ENCODE data around the gene ARL15.

ARL15 gene

GRCh38 chr5:54017580-54017979 lies 292.8 kb downstream of the ARL15 start:
- TF ChIP-seq REST (IDR thresholded peaks at IDR 0.05; ENCODE audit: low read depth) (no peak), RAD21 (IDR thresholded peaks at IDR 0.05; ENCODE audit: low read depth) (no peak), ZBTB7A (IDR thresholded peaks at IDR 0.05; ENCODE audit: low read depth) (no peak), YY1 (IDR thresholded peaks at IDR 0.05; ENCODE audit: low read depth) (no peak), TEAD4 (IDR thresholded peaks at IDR 0.05) (no peak), EP300 (IDR thresholded peaks at IDR 0.05; ENCODE audit: borderline replicate concordance) (no peak), USF1 (IDR thresholded peaks at IDR 0.05) (no peak), TCF12 (IDR thresholded peaks at IDR 0.05; ENCODE audit: low read depth) (no peak), EGR1 (IDR thresholded peaks at IDR 0.05) (no peak)

DNA sequence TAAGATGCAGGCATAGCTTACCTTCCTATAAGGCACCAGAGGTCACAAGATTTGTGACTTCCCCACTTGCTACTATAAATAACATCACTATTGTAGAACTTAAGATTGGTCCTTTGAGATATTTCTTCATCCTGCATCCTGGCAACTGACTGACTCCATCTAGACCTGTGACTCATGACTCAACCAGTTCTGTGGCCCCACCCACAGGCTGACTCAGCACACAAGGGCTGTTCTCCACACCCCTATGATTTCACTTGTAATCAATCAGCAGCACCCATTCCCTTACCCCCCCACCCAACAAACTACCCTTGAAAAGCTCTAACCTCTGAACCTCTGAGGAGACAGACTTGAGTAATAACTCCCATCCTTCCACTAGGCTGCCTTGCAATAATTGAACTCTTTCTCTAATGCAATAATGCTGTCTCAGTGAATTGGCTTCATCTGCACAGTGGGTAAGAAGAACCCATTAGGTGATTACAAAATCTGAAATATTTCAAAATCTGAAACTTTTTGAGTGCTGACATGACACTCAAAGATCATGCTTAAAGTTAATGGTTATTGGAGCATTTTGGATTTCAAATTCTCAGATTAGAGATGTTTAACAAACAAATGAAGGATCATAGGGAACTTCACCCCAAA lies 296.7 kb downstream of the ARL15 start:
- no peak for TF ChIP-seq CEBPB (IDR thresholded peaks at IDR 0.05)
- no peak for TF ChIP-seq TEAD4 (IDR thresholded peaks at IDR 0.05)
- no peak for TF ChIP-seq MAX (IDR thresholded peaks at IDR 0.05)
- no peak for TF ChIP-seq CREB1 (IDR thresholded peaks at IDR 0.05; ENCODE audit: low read depth)
- TF ChIP-seq TAF1 (IDR thresholded peaks at IDR 0.05; ENCODE audit: low read depth), result no peak
- TF ChIP-seq FOXM1 (IDR thresholded peaks at IDR 0.05; ENCODE audit: borderline replicate concordance, low read depth), result no peak
- no peak for TF ChIP-seq EP300 (IDR thresholded peaks at IDR 0.05; ENCODE audit: borderline replicate concordance)
- TF ChIP-seq NFIC (IDR thresholded peaks at IDR 0.05), result no peak

GRCh38 chr5:54009828-54010227 lies 300.5 kb downstream of the ARL15 start:
- TF ChIP-seq EP300 (IDR thresholded peaks at IDR 0.05; ENCODE audit: borderline replicate concordance) (no peak), CREB1 (IDR thresholded peaks at IDR 0.05; ENCODE audit: low read depth) (no peak), YY1 (IDR thresholded peaks at IDR 0.05; ENCODE audit: low read depth) (no peak), TCF12 (IDR thresholded peaks at IDR 0.05; ENCODE audit: low read depth) (no peak), NFIC (IDR thresholded peaks at IDR 0.05) (no peak), USF1 (IDR thresholded peaks at IDR 0.05) (no peak), MAX (IDR thresholded peaks at IDR 0.05) (no peak), EGR1 (IDR thresholded peaks at IDR 0.05) (no peak), RAD21 (IDR thresholded peaks at IDR 0.05; ENCODE audit: low read depth) (no peak), TEAD4 (IDR thresholded peaks at IDR 0.05) (no peak), REST (IDR thresholded peaks at IDR 0.05; ENCODE audit: low read depth) (no peak), TAF1 (IDR thresholded peaks at IDR 0.05; ENCODE audit: low read depth) (no peak)

- TF ChIP-seq ZBTB7A (IDR thresholded peaks at IDR 0.05; ENCODE audit: low read depth), result no peak
- no peak for TF ChIP-seq CEBPB (IDR thresholded peaks at IDR 0.05)
- no peak for TF ChIP-seq CREB1 (IDR thresholded peaks at IDR 0.05; ENCODE audit: low read depth)
- no peak for TF ChIP-seq YY1 (IDR thresholded peaks at IDR 0.05; ENCODE audit: low read depth)
These were observed 301.0 kb downstream of the ARL15 start for GRCh38 chr5:54009357-54009756.

- TF ChIP-seq REST (IDR thresholded peaks at IDR 0.05; ENCODE audit: low read depth), result no peak
- TF ChIP-seq CEBPB (IDR thresholded peaks at IDR 0.05), result no peak
- TF ChIP-seq TCF12 (IDR thresholded peaks at IDR 0.05; ENCODE audit: low read depth), result no peak
- TF ChIP-seq NFIC (IDR thresholded peaks at IDR 0.05), result no peak
- no peak for TF ChIP-seq USF1 (IDR thresholded peaks at IDR 0.05)
- no peak for TF ChIP-seq TAF1 (IDR thresholded peaks at IDR 0.05; ENCODE audit: low read depth)
- no peak for TF ChIP-seq FOXM1 (IDR thresholded peaks at IDR 0.05; ENCODE audit: borderline replicate concordance, low read depth)
- TF ChIP-seq YY1 (IDR thresholded peaks at IDR 0.05; ENCODE audit: low read depth), result no peak
- no peak for TF ChIP-seq ZBTB7A (IDR thresholded peaks at IDR 0.05; ENCODE audit: low read depth)
- no peak for TF ChIP-seq EGR1 (IDR thresholded peaks at IDR 0.05)
These were observed 302.3 kb downstream of the ARL15 start for GRCh38 chr5:54007827-54008777.

All from Ishikawa (cell line).